Measurements from ENCODE around the gene DHRS9. TPM values are rescaled to one million over a fixed set of nuclear protein-coding genes. Genes with fewer than 3 reads are reported as not detected.

The DHRS9 gene
- total and polyA plus RNA-seq, 9 of the 15 experiments (the other 6 are each of a cell fraction or from before 2014, with no cell fraction given) = 0.27 to 1.7 (median 0.69) TPM

GRCh38 chr2:169106563-169107545, 37.5 kb downstream of the DHRS9 start:
- intact Hi-C loops (cut with micrococcal nuclease) = loop anchor here (5.0 kb wide), 1 partner anchor 75 kb away; the partner anchor contains the start of gene ABCB11
- no peaks in the 10 kb centered on the region for H3K9me1 ChIP-seq (ENCODE audit: control insufficient read depth, insufficient read depth, low read length)
- FAIRE-seq = peak; percentile 29
- no peaks in the 10 kb centered on the region for H3K36me3 ChIP-seq (ENCODE audit: control insufficient read depth, insufficient read depth, low read length)
- no peaks in the 10 kb centered on the region for H4K20me1 ChIP-seq (replicated peaks; ENCODE audit: control insufficient read depth, insufficient read depth, low read length)
- ChIA-PET POLR2A (interaction anchor here (1.3 kb wide), 1 partner anchor 11 kb away, joined by 4 read pairs; no protein-coding TSS in a partner anchor), CTCF (ENCODE audit: low intra/inter-chr PET ratio) (interaction anchor here (0.6 to 0.7 kb wide), 2 partner anchors 35 to 115 kb away, joined by 3 to 4 read pairs; no protein-coding TSS in a partner anchor)
- DNase-seq (ENCODE audit: extremely low read depth in 1 of 4, low spot score in 3 of 4) = peak in 1 of 4 experiments; percentile 28
- H3K9me3 ChIP-seq (replicated peaks; ENCODE audit: control insufficient read depth, insufficient read depth, low read depth, low read length) = no peaks in the 10 kb centered on the region
- no peak overlapping the region for H3K4me3 ChIP-seq
- no peaks in the 10 kb centered on the region for H3K27me3 ChIP-seq (ENCODE audit: control insufficient read depth in 2 of 2, insufficient read depth in 2 of 2, low read length in 2 of 2)
- peak; percentile 42; the same call in 2 of the 3 replicates for ATAC-seq
- BruUV-seq (replicated peaks) = no TSS peak
- H2AFZ ChIP-seq (ENCODE audit: low read depth, low read length) = no peak overlapping the region
- in situ Hi-C loops (cut with MboI) = no loop called here
- 37% methylated on average over 6 of the region's 6 CpGs for WGBS (ENCODE audit: insufficient coverage, low coverage, missing lambda C conversion rate)
- no peak overlapping the region for H3K9ac ChIP-seq (ENCODE audit: insufficient read depth in 1 of 2, low read depth in 2 of 2, low read length in 2 of 2)
- peaks cover 0 to 17% of the 10 kb centered on the region in 2 experiments; a peak in 4 of 5 replicates for H3K4me1 ChIP-seq (replicated peaks in 1 of 2; ENCODE audit: control insufficient read depth in 2 of 2, insufficient read depth in 2 of 2, low read length in 2 of 2)
- no peak overlapping the region for H3K27ac ChIP-seq (ENCODE audit: extremely low read depth, low read depth, low read length)
- H3K4me2 ChIP-seq (ENCODE audit: insufficient read depth, low read length) = no peak overlapping the region
- no peaks in the 10 kb centered on the region for H3K79me2 ChIP-seq (ENCODE audit: control insufficient read depth, insufficient read depth, low read length)
- TF ChIP-seq NR2C2 (CRISPR knock-in tag; IDR thresholded peaks at IDR 0.05) (no peak), NR2C2 (tag; IDR thresholded peaks at IDR 0.05) (peak; percentile 70), ID3 (CRISPR knock-in tag; IDR thresholded peaks at IDR 0.05) (no peak), ID3 (tag; IDR thresholded peaks at IDR 0.05) (peak; percentile 63; the same call in 1 of the 2 replicates), HDAC2 (IDR thresholded peaks at IDR 0.05) (0 out of 2 replicates have a peak, but pooled peaks have one; percentile 15), KDM1A (IDR thresholded peaks at IDR 0.05) (peak; percentile 22 to 42; a peak in 2 of 4 replicates), SPI1 (IDR thresholded peaks at IDR 0.05; ENCODE audit: borderline replicate concordance, low read depth, low read length) (peak; percentile 81; the same call in 1 of the 2 replicates), MNT (conservative IDR thresholded peaks at IDR 0.05) (0 out of 4 replicates have a peak, but pooled peaks of 1 of the 2 experiments have one; percentile 5), MTA1 (IDR thresholded peaks at IDR 0.05; ENCODE audit: borderline replicate concordance) (no peak), ARID1B (IDR thresholded peaks at IDR 0.05) (peak; percentile 21; the same call in 1 of the 2 replicates), RAD21 (CRISPR knock-in tag; conservative IDR thresholded peaks at IDR 0.05 in 1 of 2, IDR thresholded peaks at IDR 0.05 in 1 of 2) (peak in 1 of 2 experiments; percentile 45; a peak in 2 of 4 replicates), YY1 (IDR thresholded peaks at IDR 0.05; ENCODE audit: borderline replicate concordance in 1 of 3, control insufficient read depth in 1 of 3, extremely low read depth in 1 of 3, insufficient read depth in 3 of 3, insufficient read length in 1 of 3, insufficient replicate concordance in 2 of 3, low read depth in 1 of 3, low read length in 2 of 3) (peak in 1 of 3 experiments; percentile 25), CTCF (IDR thresholded peaks at IDR 0.05 in 2 of 3, conservative IDR thresholded peaks at IDR 0.05 in 1 of 3; ENCODE audit: insufficient read depth in 2 of 3, low read depth in 1 of 3, low read length in 3 of 3) (peak in 1 of 3 experiments; percentile 36; a peak in 2 of 6 replicates), HCFC1 (IDR thresholded peaks at IDR 0.05; ENCODE audit: low read depth, low read length) (no peak), ZNF12 (CRISPR knock-in tag; IDR thresholded peaks at IDR 0.05) (no peak)
